Panc1 (cell line): ENCODE data around the gene ATXN7L3. TPM values are rescaled to one million over a fixed set of nuclear protein-coding genes. Genes with fewer than 3 reads are reported as not detected.

ENCODE experiments used
- ATAC-seq: fragments of 200-7000 bp; cut with Tn5 transposase; 2 replicates; pipeline ENCODE4 v1.9.1; 2020; ENCODE audit warnings: mild to moderate bottlenecking, moderate library complexity
- BruUV-seq: library from RNA; stranded (reverse); fragments of 400-500 nt; replicated peaks from 2 replicates; lab custom pipeline; 2021; lab: Mats Ljungman, UMichigan
- CTCF ChIA-PET: fragments of 300-600 bp; sonication (Branson Sonifier 250); formaldehyde crosslinking; loops from one replicate; lab custom pipeline; 2022; ENCODE audit warnings: antibody characterized with exemption; lab: Charles Lee
- POLR2A ChIA-PET: fragments of 300-600 bp; sonication (Branson Sonifier 250); formaldehyde crosslinking; loops from one replicate; lab custom pipeline; 2022; ENCODE audit warnings: antibody characterized with exemption; lab: Charles Lee
- DNase-seq: peaks from one replicate; pipeline ENCODE4 v3.0.0-alpha.2; 2010; ENCODE audit warnings: low read depth, low spot score
- H3K27ac ChIP-seq: 2 replicates; pipeline ENCODE4 v1.5.1; 2011; ENCODE audit warnings: mild to moderate bottlenecking, low read length, inconsistent platforms
- H3K27me3 ChIP-seq: fragments of 200-500 bp; sonication (Bioruptor generic); 2 replicates; pipeline ENCODE4 v1.6.0; 2014; ENCODE audit warnings: low read length, inconsistent platforms; ENCODE audit not compliant: control insufficient read depth, insufficient read depth
- H3K36me3 ChIP-seq: fragments of 200-500 bp; sonication (Bioruptor generic); 2 replicates; pipeline ENCODE4 v1.5.1; 2014; ENCODE audit warnings: inconsistent platforms, mild to moderate bottlenecking, low read length, moderate library complexity; ENCODE audit not compliant: control insufficient read depth, insufficient read depth
- H3K4me1 ChIP-seq: 2 replicates; pipeline ENCODE4 v1.5.1; 2011; ENCODE audit warnings: inconsistent platforms, mild to moderate bottlenecking, low read length, moderate library complexity; ENCODE audit not compliant: control insufficient read depth, insufficient read depth
- H3K4me3 ChIP-seq, 2 experiments: 2 replicates each; pipeline ENCODE4 v1.5.1; 2011 to 2012; ENCODE audit warnings: low read depth in 2 of 2, low read length in 2 of 2, mild to moderate bottlenecking in 2 of 2, inconsistent platforms in 1 of 2, moderate library complexity in 1 of 2
- H3K9me3 ChIP-seq: fragments of 200-500 bp; sonication (Bioruptor generic); 2 replicates; pipeline ENCODE4 v1.5.1; 2014; ENCODE audit warnings: low read depth, mild to moderate bottlenecking, inconsistent platforms, low read length, moderate library complexity; ENCODE audit not compliant: control insufficient read depth, insufficient read depth
- CTCF ChIP-seq: fragments of 450-650 bp; IDR thresholded peaks from 2 replicates; pipeline ENCODE4 v1.5.1; 2017; ENCODE audit warnings: mild to moderate bottlenecking
- POLR2AphosphoS5 ChIP-seq: IDR thresholded peaks from 2 replicates; pipeline ENCODE4 v1.6.1; 2012; ENCODE audit warnings: mild to moderate bottlenecking, low read depth, low read length, moderate library complexity
- REST ChIP-seq, 2 experiments: IDR thresholded peaks; 2 replicates each; pipeline ENCODE4 v1.6.1; 2011 to 2012; ENCODE audit warnings: low read depth in 2 of 2, control low read depth in 1 of 2, low read length in 1 of 2, mild to moderate bottlenecking in 1 of 2, moderate library complexity in 1 of 2; ENCODE audit not compliant: insufficient read depth in 1 of 2
- SIN3A ChIP-seq: IDR thresholded peaks from 2 replicates; pipeline ENCODE4 v1.6.1; 2012; ENCODE audit warnings: low read depth, mild to moderate bottlenecking, low read length, moderate library complexity, borderline replicate concordance; ENCODE audit not compliant: insufficient read depth
- TCF7L2 ChIP-seq: IDR thresholded peaks from 2 replicates; pipeline ENCODE4 v1.6.1; 2011; ENCODE audit warnings: mild to moderate bottlenecking, low read depth, low read length, inconsistent platforms
- in situ Hi-C: cut with HindIII; loops from 2 replicates; pipeline ENCODE4 v1.10.0; 2016; ENCODE audit warnings: low sequenced_read_pairs, low pct_unique_long_range_greater_than_20kb
- intact Hi-C: fragments of 100-400 bp; cut with micrococcal nuclease; formaldehyde crosslinking; loops from one replicate; pipeline ENCODE4 v1.10.0; 2022; ENCODE audit not compliant: unreplicated experiment
- total RNA-seq: library from RNA; stranded (reverse); gene quantifications from one replicate; pipeline ENCODE4 v1.2.1, GENCODE V29; 2021; ENCODE audit not compliant: unreplicated experiment

ATXN7L3 gene
- total RNA-seq, 1 experiment from 2014 or later: 69.8 TPM

GRCh38 chr17:44190481-44190880 is 9.2 kb downstream of the ATXN7L3 start:
- in situ Hi-C loops (no loop called here), intact Hi-C loops (no loop called here)
- H3K4me1 ChIP-seq: peaks cover 17% of the 10 kb centered on the region
- BruUV-seq: no TSS peak
- TF ChIP-seq REST (IDR thresholded peaks at IDR 0.05; ENCODE audit: insufficient read depth in 1 of 2, low read depth in 2 of 2, low read length in 1 of 2): no peak
- no peak for TF ChIP-seq CTCF
- TF ChIP-seq POLR2AphosphoS5: no peak
- no peak for TF ChIP-seq SIN3A
- TF ChIP-seq TCF7L2: no peak
- no peak overlapping the region for H3K4me3 ChIP-seq
- no peak for DNase-seq
- ChIA-PET CTCF (interaction anchor here (0.6 kb wide), 1 partner anchor 425 kb away, joined by 5 read pairs; no protein-coding TSS in a partner anchor), POLR2A (no interaction called here)
- H3K27ac ChIP-seq: no peak overlapping the region
- no peak for ATAC-seq
- H3K27me3 ChIP-seq: no peaks in the 10 kb centered on the region
- H3K36me3 ChIP-seq: no peaks in the 10 kb centered on the region; the same call in none of the 2 replicates
- no peaks in the 10 kb centered on the region for H3K9me3 ChIP-seq

- Histone ChIP-seq H3K4me1 (peaks cover 17% of the 10 kb centered on the region), H3K27ac (no peak overlapping the region), H3K9me3 (no peaks in the 10 kb centered on the region), H3K27me3 (no peaks in the 10 kb centered on the region), H3K4me3 (no peak overlapping the region; a peak in 1 of 4 replicates), H3K36me3 (no peaks in the 10 kb centered on the region; the same call in 1 of the 2 replicates)
- TF ChIP-seq CTCF (no peak), POLR2AphosphoS5 (no peak), TCF7L2 (no peak), SIN3A (no peak), REST (IDR thresholded peaks at IDR 0.05; ENCODE audit: insufficient read depth in 1 of 2, low read depth in 2 of 2, low read length in 1 of 2) (no peak)
- ChIA-PET POLR2A (no interaction called here), CTCF (no interaction called here)
- in situ Hi-C loops: no loop called here
- intact Hi-C loops: no loop called here
- ATAC-seq: no peak
- no TSS peak for BruUV-seq
- DNase-seq: no peak
Measured at GRCh38 chr17:44188576-44189403, 10.9 kb downstream of the ATXN7L3 start.
